Calu3 (cell line): ENCODE results near the gene YPEL3. TPM values are rescaled to one million over a fixed set of nuclear protein-coding genes. Genes with fewer than 3 reads are reported as not detected.

Experiments used
- BruUV-seq: library from RNA; stranded (reverse); fragments of 400-500 nt; replicated peaks from 2 replicates; lab custom pipeline; 2021; lab: Mats Ljungman, UMichigan
- CTCF ChIA-PET: fragments of 300-600 bp; sonication (Branson Sonifier 250); formaldehyde crosslinking; loops from one replicate; lab custom pipeline; 2022; ENCODE audit warnings: antibody characterized with exemption; lab: Charles Lee
- DNase-seq: peaks from one replicate; pipeline ENCODE4 v3.0.0; 2022
- H3K27ac Mint-ChIP-seq: one replicate; pipeline ENCODE4 v1.8.0; 2022; ENCODE audit warnings: mixed read lengths; ENCODE audit not compliant: unreplicated experiment
- H3K27me3 Mint-ChIP-seq: one replicate; pipeline ENCODE4 v1.8.0; 2022; ENCODE audit warnings: mixed read lengths; ENCODE audit not compliant: unreplicated experiment
- H3K36me3 Mint-ChIP-seq: one replicate; pipeline ENCODE4 v1.8.0; 2022; ENCODE audit warnings: mild to moderate bottlenecking, moderate library complexity, mixed read lengths; ENCODE audit not compliant: insufficient read depth, unreplicated experiment
- H3K4me1 Mint-ChIP-seq: one replicate; pipeline ENCODE4 v1.8.0; 2022; ENCODE audit warnings: mild to moderate bottlenecking, low read depth, mixed read lengths; ENCODE audit not compliant: unreplicated experiment
- H3K4me3 Mint-ChIP-seq: one replicate; pipeline ENCODE4 v1.8.0; 2022; ENCODE audit warnings: mild to moderate bottlenecking, low read depth, moderate library complexity, mixed read lengths; ENCODE audit not compliant: unreplicated experiment
- H3K9me3 Mint-ChIP-seq: one replicate; pipeline ENCODE4 v1.8.0; 2022; ENCODE audit warnings: low read depth, mixed read lengths; ENCODE audit not compliant: unreplicated experiment
- intact Hi-C: fragments of 100-400 bp; cut with micrococcal nuclease; formaldehyde crosslinking; loops from one replicate; pipeline ENCODE4 v1.10.0; 2022; ENCODE audit not compliant: unreplicated experiment
- total RNA-seq: library from RNA; stranded (reverse); gene quantifications from 2 replicates; pipeline ENCODE4 v1.2.3, GENCODE V29; 2022
- TF ChIP-seq, protein P1 (sequence below): fragments of 200-600 bp; IDR thresholded peaks from one replicate; pipeline ENCODE4 v1.8.0; 2022; ENCODE audit warnings: antibody characterized with exemption; ENCODE audit not compliant: unreplicated experiment

The YPEL3 gene
- total RNA-seq, 1 experiment from 2014 or later, result 21.1 TPM

DNA sequence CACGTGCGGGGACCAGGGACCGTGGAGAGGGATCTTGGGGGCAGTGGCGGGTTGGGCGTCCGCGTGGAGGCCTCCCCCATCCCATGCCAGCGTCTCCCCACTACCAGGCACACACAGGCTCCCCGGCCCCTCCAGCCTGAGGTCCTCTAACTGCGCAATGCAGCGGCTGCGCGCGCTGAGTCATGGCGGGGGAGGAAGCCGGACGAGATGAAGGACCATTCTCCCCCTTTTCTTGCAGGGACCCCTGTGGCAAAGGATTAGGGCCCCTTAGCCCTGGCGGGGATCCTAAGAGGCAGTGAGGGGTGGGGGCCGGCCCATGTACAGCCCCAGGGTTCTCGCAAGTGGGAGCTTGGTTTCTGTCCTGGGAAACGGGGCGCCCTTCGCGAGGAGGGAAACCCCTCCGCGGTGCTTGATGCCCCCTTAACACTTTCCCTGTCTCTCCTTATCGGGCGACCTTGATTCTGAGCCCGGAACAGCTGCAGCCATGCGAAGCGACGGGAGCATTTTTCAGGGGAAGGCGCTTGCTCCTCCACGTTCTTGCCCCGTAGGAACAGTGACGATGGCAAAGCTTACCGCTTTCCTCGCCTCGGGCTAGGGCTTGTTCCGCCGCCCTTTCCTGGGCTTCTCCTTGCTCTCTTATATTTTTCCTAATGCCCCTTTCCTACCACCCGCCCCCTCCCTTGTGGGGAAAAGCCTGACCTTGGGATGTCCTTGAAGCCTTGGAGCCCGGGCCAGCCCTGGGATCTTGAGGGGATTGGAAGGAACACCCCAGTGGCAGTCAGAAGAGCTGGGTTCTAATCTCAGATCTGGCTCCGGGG is 29.9 kb downstream of the YPEL3 start:
- CTCF ChIA-PET, result interaction anchor here (0.5 to 3.3 kb wide), 7 partner anchors 11 to 364 kb away, joined by 3 to 20 read pairs (median 4); partner anchors contain the start of genes ASPHD1, DCTPP1 and TBX6
- Mint-ChIP-seq H3K4me1 (peaks cover 41% of the 10 kb centered on the region), H3K4me3 (peak overlapping the region; percentile 83), H3K9me3 (no peaks in the 10 kb centered on the region), H3K36me3 (peaks cover 78% of the 10 kb centered on the region), H3K27me3 (no peaks in the 10 kb centered on the region), H3K27ac (peak overlapping the region; percentile 87)
- DNase-seq, result peak; percentile 54
- TSS peak; percentile 45 for BruUV-seq
- TF ChIP-seq, protein P1, sequence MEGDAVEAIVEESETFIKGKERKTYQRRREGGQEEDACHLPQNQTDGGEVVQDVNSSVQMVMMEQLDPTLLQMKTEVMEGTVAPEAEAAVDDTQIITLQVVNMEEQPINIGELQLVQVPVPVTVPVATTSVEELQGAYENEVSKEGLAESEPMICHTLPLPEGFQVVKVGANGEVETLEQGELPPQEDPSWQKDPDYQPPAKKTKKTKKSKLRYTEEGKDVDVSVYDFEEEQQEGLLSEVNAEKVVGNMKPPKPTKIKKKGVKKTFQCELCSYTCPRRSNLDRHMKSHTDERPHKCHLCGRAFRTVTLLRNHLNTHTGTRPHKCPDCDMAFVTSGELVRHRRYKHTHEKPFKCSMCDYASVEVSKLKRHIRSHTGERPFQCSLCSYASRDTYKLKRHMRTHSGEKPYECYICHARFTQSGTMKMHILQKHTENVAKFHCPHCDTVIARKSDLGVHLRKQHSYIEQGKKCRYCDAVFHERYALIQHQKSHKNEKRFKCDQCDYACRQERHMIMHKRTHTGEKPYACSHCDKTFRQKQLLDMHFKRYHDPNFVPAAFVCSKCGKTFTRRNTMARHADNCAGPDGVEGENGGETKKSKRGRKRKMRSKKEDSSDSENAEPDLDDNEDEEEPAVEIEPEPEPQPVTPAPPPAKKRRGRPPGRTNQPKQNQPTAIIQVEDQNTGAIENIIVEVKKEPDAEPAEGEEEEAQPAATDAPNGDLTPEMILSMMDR, result no peak
- intact Hi-C loops, result no loop called here

DNA sequence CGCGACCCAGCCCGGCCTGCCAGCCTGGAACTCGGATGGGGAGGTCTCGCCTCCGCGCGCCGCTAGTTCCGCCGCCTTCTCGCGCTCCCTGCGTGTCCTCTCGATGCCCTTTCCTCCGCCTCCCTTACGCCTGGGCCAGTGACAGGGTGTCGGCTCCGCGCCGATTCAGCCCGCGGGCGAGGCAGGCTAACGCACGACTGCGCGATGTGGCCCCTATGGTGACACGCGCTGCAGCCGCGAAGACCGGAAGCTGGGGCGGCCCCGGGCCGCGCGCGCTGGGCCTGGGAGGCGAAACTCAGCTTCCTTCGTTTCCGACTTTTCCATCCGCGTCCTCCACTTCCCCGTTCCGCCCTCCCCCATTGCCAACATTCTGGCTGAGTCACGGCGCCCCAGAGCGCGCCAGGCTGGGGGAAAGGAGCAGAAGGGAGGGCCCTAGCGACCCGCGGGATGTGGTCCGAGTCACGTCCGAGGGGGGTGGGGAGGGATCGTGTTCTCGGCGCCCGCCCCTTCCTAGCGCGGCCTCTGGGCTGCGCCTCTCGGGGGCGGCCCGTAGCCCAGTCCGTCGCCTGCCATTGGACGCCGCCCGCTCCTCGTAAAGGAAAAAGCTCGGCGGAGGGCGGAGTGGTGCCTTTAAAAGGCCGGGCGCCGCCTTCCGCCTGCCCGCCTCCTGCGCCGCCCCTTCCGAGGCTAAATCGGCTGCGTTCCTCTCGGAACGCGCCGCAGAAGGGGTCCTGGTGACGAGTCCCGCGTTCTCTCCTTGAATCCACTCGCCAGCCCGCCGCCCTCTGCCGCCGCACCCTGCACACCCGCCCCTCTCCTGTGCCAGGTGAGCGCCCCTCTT is 30.7 kb downstream of the YPEL3 start, which contains the start of gene ALDOA:
TSS of gene ALDOA (plus strand) at position 659 of the 841 bp plus-strand sequence. CDS start 1,138 bp downstream, outside the sequence.
- no peaks in the 10 kb centered on the region for H3K9me3 Mint-ChIP-seq
- DNase-seq, result peak; percentile 100
- peak within 1 kb of the TSS; percentile 87 for H3K27ac Mint-ChIP-seq
- H3K36me3 Mint-ChIP-seq, result peaks cover 70% of the 10 kb centered on the region
- intact Hi-C loops, result no loop called here
- peaks cover 47% of the 10 kb centered on the region for H3K4me1 Mint-ChIP-seq
- TF ChIP-seq, protein P1, result no peak
- no TSS peak for BruUV-seq
- CTCF ChIA-PET, result interaction anchor here (0.5 to 3.3 kb wide), 8 partner anchors 10 to 365 kb away, joined by 3 to 20 read pairs (median 4); partner anchors contain the start of genes ASPHD1, DCTPP1 and TBX6
- no peaks in the 10 kb centered on the region for H3K27me3 Mint-ChIP-seq
- peak within 1 kb of the TSS; percentile 83 for H3K4me3 Mint-ChIP-seq

DNA sequence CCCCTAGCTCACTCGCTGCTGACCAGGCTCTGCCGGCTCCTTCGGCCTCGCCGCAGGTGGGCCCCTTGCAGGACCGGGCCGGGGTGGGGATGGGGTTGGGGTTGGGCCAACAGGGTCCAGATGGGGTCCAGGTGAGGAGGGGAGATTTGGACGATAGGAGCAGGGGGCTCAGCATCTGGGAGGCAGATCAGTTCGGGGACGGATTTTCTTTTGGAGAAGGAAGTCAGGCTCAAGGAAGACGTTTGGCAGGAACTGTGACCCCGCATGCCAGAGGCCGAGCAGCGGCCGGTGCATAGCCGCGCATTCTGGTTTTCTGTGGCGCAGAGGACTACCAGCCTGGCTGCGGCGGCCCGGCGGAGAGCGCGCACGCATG is 31.3 kb downstream of the YPEL3 start:
- TSS peak; percentile 88 for BruUV-seq
- intact Hi-C loops, result no loop called here
- peaks cover 42% of the 10 kb centered on the region for H3K4me1 Mint-ChIP-seq
- peak overlapping the region; percentile 83 for H3K4me3 Mint-ChIP-seq
- H3K27ac Mint-ChIP-seq, result peak overlapping the region; percentile 87
- DNase-seq, result no peak
- peaks cover 64% of the 10 kb centered on the region for H3K36me3 Mint-ChIP-seq
- TF ChIP-seq, protein P1, result no peak
- H3K27me3 Mint-ChIP-seq, result no peaks in the 10 kb centered on the region
- no peaks in the 10 kb centered on the region for H3K9me3 Mint-ChIP-seq
- CTCF ChIA-PET, result interaction anchor here (1.2 to 3.3 kb wide), 5 partner anchors 12 to 365 kb away, joined by 3 to 20 read pairs (median 4); partner anchors contain the start of genes DCTPP1 and TBX6
